PC-3 (cell line): ENCODE data around the gene AANAT.

Experiments
- CTCF ChIP-seq: fragments of 300-600 bp; sonication (generic); conservative IDR thresholded peaks from 2 replicates; pipeline ENCODE4 v1.5.1; 2017; ENCODE audit warnings: antibody characterized with exemption, low read depth, mild to moderate bottlenecking, low read length
- EZH2 ChIP-seq: fragments of 300-600 bp; sonication (generic); IDR thresholded peaks from one replicate; pipeline ENCODE4 v1.6.1; 2017; ENCODE audit warnings: antibody characterized with exemption, mild to moderate bottlenecking, low read length; ENCODE audit not compliant: unreplicated experiment

- TF ChIP-seq CTCF (no peak), EZH2 (no peak)
Measured at GRCh38 chr17:76512366-76513305, 45.2 kb downstream of the AANAT start.
